ENCODE data around the gene APCDD1.

Gene APCDD1

DNA sequence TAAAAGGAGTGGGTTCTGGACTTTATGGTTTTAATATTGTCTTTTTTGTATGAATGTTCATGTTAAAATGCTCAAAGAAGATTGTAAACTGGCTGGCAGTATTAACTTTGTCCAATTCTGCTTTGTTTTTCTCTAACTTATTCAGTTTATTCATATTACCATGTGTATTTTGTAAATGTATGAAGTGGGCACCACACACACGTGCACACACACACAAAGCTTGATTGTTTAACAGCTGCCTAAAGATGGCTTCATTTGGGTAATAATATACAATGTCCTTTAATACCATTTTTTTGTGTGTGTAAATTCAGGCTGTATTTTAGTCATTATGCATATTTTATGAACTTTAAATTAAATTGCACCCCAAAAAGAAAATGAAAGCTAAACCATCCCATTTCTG, 11.4 kb upstream of the APCDD1 start:
- no peak for DNase-seq (ENCODE audit: low spot score)
- TF ChIP-seq, protein P1, sequence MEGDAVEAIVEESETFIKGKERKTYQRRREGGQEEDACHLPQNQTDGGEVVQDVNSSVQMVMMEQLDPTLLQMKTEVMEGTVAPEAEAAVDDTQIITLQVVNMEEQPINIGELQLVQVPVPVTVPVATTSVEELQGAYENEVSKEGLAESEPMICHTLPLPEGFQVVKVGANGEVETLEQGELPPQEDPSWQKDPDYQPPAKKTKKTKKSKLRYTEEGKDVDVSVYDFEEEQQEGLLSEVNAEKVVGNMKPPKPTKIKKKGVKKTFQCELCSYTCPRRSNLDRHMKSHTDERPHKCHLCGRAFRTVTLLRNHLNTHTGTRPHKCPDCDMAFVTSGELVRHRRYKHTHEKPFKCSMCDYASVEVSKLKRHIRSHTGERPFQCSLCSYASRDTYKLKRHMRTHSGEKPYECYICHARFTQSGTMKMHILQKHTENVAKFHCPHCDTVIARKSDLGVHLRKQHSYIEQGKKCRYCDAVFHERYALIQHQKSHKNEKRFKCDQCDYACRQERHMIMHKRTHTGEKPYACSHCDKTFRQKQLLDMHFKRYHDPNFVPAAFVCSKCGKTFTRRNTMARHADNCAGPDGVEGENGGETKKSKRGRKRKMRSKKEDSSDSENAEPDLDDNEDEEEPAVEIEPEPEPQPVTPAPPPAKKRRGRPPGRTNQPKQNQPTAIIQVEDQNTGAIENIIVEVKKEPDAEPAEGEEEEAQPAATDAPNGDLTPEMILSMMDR (IDR thresholded peaks at IDR 0.05; ENCODE audit: extremely low read depth, missing control alignments), result no peak

DNA sequence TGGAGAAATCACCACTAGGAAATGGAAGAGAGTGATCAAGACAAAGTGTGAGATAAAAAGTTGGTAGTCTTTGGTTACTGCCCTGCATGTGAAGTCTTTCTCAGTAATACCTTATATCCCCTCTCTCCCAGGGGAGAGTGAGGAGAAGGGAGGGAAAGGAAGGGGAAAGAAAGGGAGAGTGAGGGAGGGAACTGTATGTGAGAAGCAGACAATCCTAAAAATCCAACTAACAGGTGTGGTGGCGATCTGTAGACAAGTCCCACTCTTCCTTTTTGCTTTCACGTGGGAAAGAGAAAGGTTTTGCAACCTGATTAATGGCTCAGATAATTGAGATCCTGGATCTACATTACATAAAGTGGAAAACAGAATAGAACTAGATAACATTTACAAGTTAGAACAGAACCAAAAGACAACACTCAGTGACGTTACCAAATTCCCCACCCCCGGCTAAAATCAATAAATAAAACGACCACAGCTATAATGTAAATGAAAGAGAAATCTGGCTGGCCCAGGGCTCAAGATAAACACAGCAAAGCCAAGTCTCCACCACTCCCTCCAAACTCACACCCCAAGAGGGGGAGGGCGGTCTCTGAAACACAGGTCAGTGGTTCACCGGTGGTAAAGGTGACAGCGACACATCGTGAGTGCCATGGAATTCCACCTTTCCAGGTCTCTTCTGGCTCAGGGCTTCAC, 10.0 kb upstream of the APCDD1 start:
- TF ChIP-seq, protein P1 (IDR thresholded peaks at IDR 0.05; ENCODE audit: extremely low read depth, missing control alignments), result no peak
- no peak for DNase-seq (ENCODE audit: low spot score)

DNA sequence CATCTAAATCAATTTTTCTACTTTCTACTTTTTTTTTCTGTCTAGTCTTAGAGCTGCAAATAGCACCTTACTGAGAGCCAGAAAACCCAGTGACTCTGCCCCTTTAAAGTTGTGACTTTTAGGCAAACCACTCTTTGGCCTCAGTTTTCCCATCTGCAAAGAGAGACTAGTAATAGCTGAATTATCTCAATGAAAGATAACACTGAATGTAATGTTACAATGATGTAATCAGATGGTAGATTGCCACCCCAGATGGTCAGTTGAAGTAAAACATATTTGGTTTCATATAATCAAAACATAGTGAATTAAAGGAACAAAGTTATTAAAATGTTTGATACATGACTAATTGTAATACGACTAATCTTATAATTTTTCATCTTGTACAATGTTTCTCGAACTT, 5.0 kb upstream of the APCDD1 start:
- TF ChIP-seq, protein P1 (IDR thresholded peaks at IDR 0.05; ENCODE audit: extremely low read depth, missing control alignments), result no peak
- DNase-seq (ENCODE audit: low spot score), result no peak

DNA sequence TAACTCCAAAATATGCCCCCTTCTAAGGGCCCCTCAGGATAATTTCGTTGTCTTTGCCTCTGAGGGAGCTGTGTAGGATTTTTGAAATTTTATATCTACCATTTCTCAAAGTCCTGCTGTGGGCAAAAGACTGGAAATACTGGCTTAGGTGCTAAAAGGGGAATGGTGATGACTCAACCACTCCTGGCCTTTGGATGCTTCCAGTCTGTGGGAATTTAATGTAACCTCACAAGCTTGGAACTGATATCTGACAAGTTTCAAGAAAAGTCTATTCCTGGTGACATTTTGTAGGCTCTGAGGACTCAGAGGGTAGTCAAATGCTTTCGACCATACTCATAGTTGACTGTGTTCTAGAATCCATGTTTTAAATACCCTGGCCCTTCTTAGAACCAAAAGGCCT, 3.4 kb upstream of the APCDD1 start:
- TF ChIP-seq, protein P1 (IDR thresholded peaks at IDR 0.05; ENCODE audit: extremely low read depth, missing control alignments), result no peak
- DNase-seq (ENCODE audit: low spot score), result no peak

DNA sequence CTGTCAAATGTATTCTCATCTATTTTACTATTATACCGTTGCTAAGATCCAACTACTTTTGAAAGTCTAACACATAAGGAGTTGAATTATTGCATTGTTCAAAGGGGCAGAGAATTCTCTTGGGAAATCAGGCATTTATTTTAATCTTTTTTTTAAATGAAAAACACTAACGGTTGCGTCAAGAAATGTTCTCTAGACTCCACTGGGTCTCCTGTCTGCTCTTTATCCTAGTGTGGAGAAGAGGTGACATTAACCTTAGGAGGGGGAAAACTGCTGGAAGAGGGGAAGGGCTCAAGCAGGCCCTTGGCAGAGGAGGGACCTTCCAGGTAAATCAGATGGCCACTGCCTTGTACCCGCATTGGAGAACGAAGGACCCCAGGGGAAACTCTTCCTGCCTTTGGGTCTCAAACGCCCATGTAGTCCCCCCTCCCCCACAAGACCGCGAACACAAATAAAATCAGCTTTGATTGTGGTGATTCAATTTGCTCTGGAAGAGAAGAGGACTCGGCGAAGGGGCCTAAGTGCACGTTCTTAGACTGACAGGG, 1.1 kb upstream of the APCDD1 start:
- TF ChIP-seq, protein P1 (IDR thresholded peaks at IDR 0.05; ENCODE audit: extremely low read depth, missing control alignments), result no peak

DNA sequence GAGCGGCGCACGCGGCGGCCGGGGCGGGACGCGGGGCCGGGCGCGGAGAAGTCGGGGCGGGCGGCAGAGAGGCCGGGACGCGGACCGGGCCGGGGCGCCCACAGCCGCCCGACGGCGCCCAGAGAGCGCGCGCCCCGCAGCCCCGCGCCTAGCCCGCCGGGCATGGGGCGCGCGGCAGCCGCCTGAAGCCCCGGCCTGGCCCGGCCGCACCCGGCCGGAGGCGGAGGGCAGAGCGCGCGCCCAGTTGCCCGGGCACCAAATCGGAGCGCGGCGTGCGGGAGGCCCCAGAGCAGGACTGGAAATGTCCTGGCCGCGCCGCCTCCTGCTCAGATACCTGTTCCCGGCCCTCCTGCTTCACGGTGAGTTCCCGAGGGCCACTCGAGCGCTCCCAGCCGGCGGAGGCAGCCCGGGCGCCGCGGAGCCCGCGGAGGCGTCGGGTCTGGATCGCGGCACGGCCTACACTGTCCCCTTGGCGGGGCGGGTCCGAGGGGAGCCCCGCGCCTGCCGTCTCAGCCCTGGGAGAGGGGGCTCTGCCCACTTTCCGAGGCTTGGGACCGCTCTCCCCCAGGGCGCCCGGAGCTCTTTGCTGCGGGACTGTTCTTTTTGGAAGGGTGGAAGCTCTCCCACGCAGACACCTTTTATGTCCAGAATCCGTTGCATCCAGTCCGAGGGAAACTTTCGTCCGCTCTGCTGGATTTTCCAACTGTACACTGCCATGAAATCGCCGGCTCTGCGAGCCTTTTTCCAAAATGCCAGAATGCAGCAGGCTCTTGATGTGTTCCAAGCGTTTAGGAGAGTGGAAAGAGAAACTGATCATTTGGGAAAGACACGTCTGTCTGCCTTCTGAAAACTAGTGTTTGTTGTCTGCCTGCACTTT, 484 bp downstream of the APCDD1 start:
- DNase-seq (ENCODE audit: low spot score), result peak; percentile 56
- TF ChIP-seq, protein P1 (IDR thresholded peaks at IDR 0.05; ENCODE audit: extremely low read depth, missing control alignments), result no peak

More for the DNA sequence above, 1.1 kb upstream of the APCDD1 start:
- DNase-seq (ENCODE audit: low spot score), result no peak
